ENCODE results near the gene KRTAP10-6.
"Not testable (repeated sequence)": the region's sequence is repeated elsewhere in the genome, so short reads cannot be mapped to it uniquely, and the experiment has no call there.

The KRTAP10-6 gene

GRCh38 chr21:44636209-44637017 is 44.1 kb upstream of the KRTAP10-6 start:
- Histone ChIP-seq H3K9me3 (ENCODE audit: severe bottlenecking) (peaks cover 29% of the 10 kb centered on the region), H3K4me3 (ENCODE audit: low read depth, low read length) (no peak overlapping the region), H3K27ac (no peak overlapping the region), H3K36me3 (no peaks in the 10 kb centered on the region), H3K27me3 (ENCODE audit: insufficient read depth, low read depth, severe bottlenecking) (no peaks in the 10 kb centered on the region)
- TF ChIP-seq, protein P1, sequence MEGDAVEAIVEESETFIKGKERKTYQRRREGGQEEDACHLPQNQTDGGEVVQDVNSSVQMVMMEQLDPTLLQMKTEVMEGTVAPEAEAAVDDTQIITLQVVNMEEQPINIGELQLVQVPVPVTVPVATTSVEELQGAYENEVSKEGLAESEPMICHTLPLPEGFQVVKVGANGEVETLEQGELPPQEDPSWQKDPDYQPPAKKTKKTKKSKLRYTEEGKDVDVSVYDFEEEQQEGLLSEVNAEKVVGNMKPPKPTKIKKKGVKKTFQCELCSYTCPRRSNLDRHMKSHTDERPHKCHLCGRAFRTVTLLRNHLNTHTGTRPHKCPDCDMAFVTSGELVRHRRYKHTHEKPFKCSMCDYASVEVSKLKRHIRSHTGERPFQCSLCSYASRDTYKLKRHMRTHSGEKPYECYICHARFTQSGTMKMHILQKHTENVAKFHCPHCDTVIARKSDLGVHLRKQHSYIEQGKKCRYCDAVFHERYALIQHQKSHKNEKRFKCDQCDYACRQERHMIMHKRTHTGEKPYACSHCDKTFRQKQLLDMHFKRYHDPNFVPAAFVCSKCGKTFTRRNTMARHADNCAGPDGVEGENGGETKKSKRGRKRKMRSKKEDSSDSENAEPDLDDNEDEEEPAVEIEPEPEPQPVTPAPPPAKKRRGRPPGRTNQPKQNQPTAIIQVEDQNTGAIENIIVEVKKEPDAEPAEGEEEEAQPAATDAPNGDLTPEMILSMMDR (IDR thresholded peaks at IDR 0.05; ENCODE audit: low read depth, low read length): no peak
- DNase-seq: no peak

DNA sequence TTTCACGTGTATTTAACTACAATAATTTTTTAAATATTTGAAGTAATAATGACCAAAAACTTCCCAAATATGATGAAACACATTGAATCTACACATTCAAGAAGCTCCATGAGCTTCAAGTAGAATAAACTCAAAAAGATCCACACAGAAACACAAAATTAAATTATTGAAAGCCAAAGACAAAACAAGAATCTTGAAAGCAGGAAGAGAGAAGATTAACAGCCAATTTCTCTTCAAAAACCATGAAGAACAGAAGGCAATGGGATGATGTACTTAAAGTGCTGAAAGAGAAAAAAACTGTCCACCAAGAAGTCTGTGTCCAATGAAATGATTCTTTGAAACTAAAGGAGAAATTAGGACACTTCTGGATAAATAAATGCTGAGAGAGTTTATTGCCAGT is 39.8 kb upstream of the KRTAP10-6 start:
- H3K36me3 ChIP-seq: no peaks in the 10 kb centered on the region
- H3K4me3 ChIP-seq (ENCODE audit: low read depth, low read length): no peak overlapping the region
- peaks cover 25% of the 10 kb centered on the region for H3K9me3 ChIP-seq (ENCODE audit: severe bottlenecking)
- no peak for DNase-seq
- H3K27ac ChIP-seq: no peak overlapping the region
- TF ChIP-seq, protein P1 (IDR thresholded peaks at IDR 0.05; ENCODE audit: low read depth, low read length): no peak
- H3K27me3 ChIP-seq (ENCODE audit: insufficient read depth, low read depth, severe bottlenecking): no peaks in the 10 kb centered on the region

DNA sequence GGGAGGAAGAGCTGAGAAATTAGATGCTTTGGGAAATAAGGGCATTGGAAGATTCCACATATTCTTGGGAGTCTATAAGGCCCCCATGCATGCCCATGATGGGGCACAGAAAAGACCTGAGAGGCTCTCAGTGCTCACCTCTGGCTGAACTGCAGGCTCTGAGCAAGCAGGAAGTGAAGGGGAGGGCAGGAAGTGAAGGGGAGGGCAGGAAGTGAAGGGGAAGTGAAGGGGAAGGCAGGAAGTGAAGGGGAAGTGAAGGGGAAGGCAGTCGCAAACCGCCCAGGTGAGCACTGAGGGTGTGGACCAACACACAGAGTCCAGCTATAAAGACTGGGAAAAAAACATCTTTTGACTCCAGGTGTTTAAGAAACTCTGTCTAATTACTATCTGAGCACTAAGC is 38.1 kb upstream of the KRTAP10-6 start:
- Histone ChIP-seq H3K27me3 (ENCODE audit: insufficient read depth, low read depth, severe bottlenecking) (no peaks in the 10 kb centered on the region), H3K9me3 (ENCODE audit: severe bottlenecking) (peaks cover 32% of the 10 kb centered on the region), H3K4me3 (ENCODE audit: low read depth, low read length) (no peak overlapping the region), H3K36me3 (no peaks in the 10 kb centered on the region), H3K27ac (no peak overlapping the region)
- TF ChIP-seq, protein P1 (IDR thresholded peaks at IDR 0.05; ENCODE audit: low read depth, low read length): no peak
- DNase-seq: no peak

DNA sequence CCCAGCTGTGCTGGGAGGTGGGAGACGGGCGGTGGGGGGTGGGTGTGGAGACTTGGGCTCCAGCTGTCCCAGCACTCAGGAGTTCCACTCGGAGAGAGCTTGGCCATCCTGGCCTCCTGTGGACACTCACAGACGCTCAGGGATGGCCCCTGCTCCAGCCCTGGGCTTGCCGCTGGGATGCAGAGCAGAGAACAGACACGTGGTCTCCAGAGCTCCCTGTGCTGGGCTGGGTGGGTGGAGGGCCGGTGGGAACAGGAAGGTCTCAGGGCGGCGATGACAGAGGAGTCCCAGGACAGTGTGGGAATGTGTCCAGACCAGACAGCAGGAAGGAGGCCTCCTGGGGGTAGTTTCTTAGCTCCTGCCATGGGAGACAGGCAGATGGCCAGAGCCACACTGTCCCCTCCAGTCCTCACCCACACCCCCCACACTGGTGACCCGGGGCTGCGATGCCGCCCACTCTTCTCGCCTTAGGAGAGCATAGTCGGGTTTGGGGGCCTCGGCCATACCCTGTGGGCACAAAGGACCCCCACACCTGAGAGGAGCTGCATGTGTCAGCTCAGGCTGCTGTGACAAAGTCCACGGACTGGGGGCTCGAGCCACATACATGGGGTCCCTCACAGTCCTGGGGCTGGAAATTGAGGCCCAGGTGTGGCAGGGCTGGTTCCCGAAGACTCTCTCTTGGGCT is 36.5 kb upstream of the KRTAP10-6 start:
- Histone ChIP-seq H3K27ac (no peak overlapping the region), H3K9me3 (ENCODE audit: severe bottlenecking) (peaks cover 46% of the 10 kb centered on the region), H3K36me3 (no peaks in the 10 kb centered on the region), H3K27me3 (ENCODE audit: insufficient read depth, low read depth, severe bottlenecking) (no peaks in the 10 kb centered on the region), H3K4me3 (ENCODE audit: low read depth, low read length) (no peak overlapping the region)
- DNase-seq: no peak
- TF ChIP-seq, protein P1 (IDR thresholded peaks at IDR 0.05; ENCODE audit: low read depth, low read length): no peak

GRCh38 chr21:44627831-44628233 is 35.5 kb upstream of the KRTAP10-6 start:
- not testable (repeated sequence) for H3K27ac ChIP-seq; H3K4me3 ChIP-seq (ENCODE audit: low read depth, low read length); H3K27me3 ChIP-seq (ENCODE audit: insufficient read depth, low read depth, severe bottlenecking); H3K36me3 ChIP-seq; DNase-seq
- H3K9me3 ChIP-seq (ENCODE audit: severe bottlenecking): peaks cover 55% of the 10 kb centered on the region

DNA sequence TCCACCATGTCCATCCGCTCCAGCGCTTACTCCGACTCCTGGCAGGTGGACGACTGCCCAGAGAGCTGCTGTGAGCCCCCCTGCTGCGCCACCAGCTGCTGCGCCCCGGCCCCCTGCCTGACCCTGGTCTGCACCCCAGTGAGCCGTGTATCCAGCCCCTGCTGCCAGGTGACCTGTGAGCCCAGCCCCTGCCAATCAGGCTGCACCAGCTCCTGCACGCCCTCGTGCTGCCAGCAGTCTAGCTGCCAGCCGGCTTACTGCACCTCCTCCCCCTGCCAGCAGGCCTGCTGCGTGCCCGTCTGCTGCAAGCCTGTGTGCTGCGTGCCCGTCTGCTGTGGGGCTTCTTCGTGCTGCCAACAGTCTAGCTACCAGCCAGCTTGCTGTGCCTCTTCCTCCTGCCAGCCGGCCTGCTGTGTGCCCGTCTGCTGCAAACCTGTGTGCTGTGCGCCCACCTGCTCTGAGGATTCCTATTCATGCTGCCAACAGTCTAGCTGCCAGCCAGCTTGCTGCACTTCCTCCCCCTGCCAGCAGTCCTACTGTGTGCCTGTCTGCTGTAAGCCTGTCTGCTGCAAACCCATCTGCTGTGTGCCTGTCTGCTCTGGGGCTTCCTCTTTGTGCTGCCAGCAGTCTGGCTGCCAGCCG is 35.0 kb upstream of the KRTAP10-6 start:
- H3K9me3 ChIP-seq (ENCODE audit: severe bottlenecking): peaks cover 55% of the 10 kb centered on the region
- not testable (repeated sequence) for H3K27me3 ChIP-seq (ENCODE audit: insufficient read depth, low read depth, severe bottlenecking); DNase-seq; H3K27ac ChIP-seq; H3K36me3 ChIP-seq; H3K4me3 ChIP-seq (ENCODE audit: low read depth, low read length)

Measured in WERI-Rb-1 (cell line).